ENCODE results near the gene SMC5. TPM values are rescaled to one million over a fixed set of nuclear protein-coding genes. Genes with fewer than 3 reads are reported as not detected.

SMC5 gene
- total RNA-seq, 1 experiment from 2014 or later, result 11.1 TPM

GRCh38 chr9:70362952-70363351 lies 104.2 kb downstream of the SMC5 start:
- Histone ChIP-seq H3K4me3 (ENCODE audit: insufficient read depth, low read depth, low read length) (no peak overlapping the region), H3K36me3 (replicated peaks; ENCODE audit: control insufficient read depth, insufficient read depth, low read length) (no peaks in the 10 kb centered on the region), H3K27me3 (ENCODE audit: control insufficient read depth, insufficient read depth, low read length) (no peaks in the 10 kb centered on the region)
- DNase-seq, result no peak

GRCh38 chr9:70363760-70364159 lies 105.0 kb downstream of the SMC5 start:
- H3K4me3 ChIP-seq (ENCODE audit: insufficient read depth, low read depth, low read length), result no peak overlapping the region
- H3K27me3 ChIP-seq (ENCODE audit: control insufficient read depth, insufficient read depth, low read length), result no peaks in the 10 kb centered on the region
- no peaks in the 10 kb centered on the region for H3K36me3 ChIP-seq (replicated peaks; ENCODE audit: control insufficient read depth, insufficient read depth, low read length)
- no peak for DNase-seq

- Histone ChIP-seq H3K27me3 (ENCODE audit: control insufficient read depth, insufficient read depth, low read length) (no peaks in the 10 kb centered on the region), H3K4me3 (ENCODE audit: insufficient read depth, low read depth, low read length) (no peak overlapping the region), H3K36me3 (replicated peaks; ENCODE audit: control insufficient read depth, insufficient read depth, low read length) (no peaks in the 10 kb centered on the region)
- no peak for DNase-seq
Measured at GRCh38 chr9:70367305-70367930, 108.6 kb downstream of the SMC5 start.

- Histone ChIP-seq H3K27me3 (ENCODE audit: control insufficient read depth, insufficient read depth, low read length) (no peaks in the 10 kb centered on the region), H3K36me3 (replicated peaks; ENCODE audit: control insufficient read depth, insufficient read depth, low read length) (no peaks in the 10 kb centered on the region)
- no peak for DNase-seq
Measured at GRCh38 chr9:70374962-70375618, 116.3 kb downstream of the SMC5 start.

GRCh38 chr9:70382046-70382708 lies 123.4 kb downstream of the SMC5 start:
- Histone ChIP-seq H3K27me3 (ENCODE audit: control insufficient read depth, insufficient read depth, low read length) (no peaks in the 10 kb centered on the region), H3K4me3 (ENCODE audit: insufficient read depth, low read depth, low read length) (no peak overlapping the region), H3K36me3 (replicated peaks; ENCODE audit: control insufficient read depth, insufficient read depth, low read length) (no peaks in the 10 kb centered on the region)
- DNase-seq, result no peak

More at GRCh38 chr9:70374962-70375618, 116.3 kb downstream of the SMC5 start:
- no peak overlapping the region for H3K4me3 ChIP-seq (ENCODE audit: insufficient read depth, low read depth, low read length)

- H3K4me3 ChIP-seq (ENCODE audit: insufficient read depth, low read depth, low read length), result no peak overlapping the region
- DNase-seq, result no peak
Measured at GRCh38 chr9:70382709-70383605, 124.2 kb downstream of the SMC5 start.

GRCh38 chr9:70385426-70385825 lies 126.6 kb downstream of the SMC5 start:
- no peaks in the 10 kb centered on the region for H3K36me3 ChIP-seq (replicated peaks; ENCODE audit: control insufficient read depth, insufficient read depth, low read length)
- DNase-seq, result no peak
- H3K27me3 ChIP-seq (ENCODE audit: control insufficient read depth, insufficient read depth, low read length), result no peaks in the 10 kb centered on the region
- no peak overlapping the region for H3K4me3 ChIP-seq (ENCODE audit: insufficient read depth, low read depth, low read length)

More at GRCh38 chr9:70382709-70383605, 124.2 kb downstream of the SMC5 start:
- H3K27me3 ChIP-seq (ENCODE audit: control insufficient read depth, insufficient read depth, low read length), result no peaks in the 10 kb centered on the region
- H3K36me3 ChIP-seq (replicated peaks; ENCODE audit: control insufficient read depth, insufficient read depth, low read length), result no peaks in the 10 kb centered on the region

- Histone ChIP-seq H3K27me3 (ENCODE audit: control insufficient read depth, insufficient read depth, low read length) (no peaks in the 10 kb centered on the region), H3K4me3 (ENCODE audit: insufficient read depth, low read depth, low read length) (no peak overlapping the region), H3K36me3 (replicated peaks; ENCODE audit: control insufficient read depth, insufficient read depth, low read length) (no peaks in the 10 kb centered on the region)
- DNase-seq, result no peak
Measured at GRCh38 chr9:70387663-70388062, 128.9 kb downstream of the SMC5 start.

- Histone ChIP-seq H3K4me3 (ENCODE audit: insufficient read depth, low read depth, low read length) (no peak overlapping the region), H3K36me3 (replicated peaks; ENCODE audit: control insufficient read depth, insufficient read depth, low read length) (no peaks in the 10 kb centered on the region), H3K27me3 (ENCODE audit: control insufficient read depth, insufficient read depth, low read length) (no peaks in the 10 kb centered on the region)
- DNase-seq, result no peak
Measured at GRCh38 chr9:70389188-70389587, 130.4 kb downstream of the SMC5 start.

- H3K4me3 ChIP-seq (ENCODE audit: insufficient read depth, low read depth, low read length), result no peak overlapping the region
- DNase-seq, result no peak
- H3K36me3 ChIP-seq (replicated peaks; ENCODE audit: control insufficient read depth, insufficient read depth, low read length), result no peaks in the 10 kb centered on the region
Measured at GRCh38 chr9:70389621-70390266, 131.0 kb downstream of the SMC5 start.

GRCh38 chr9:70390933-70391341 lies 132.2 kb downstream of the SMC5 start:
- H3K27me3 ChIP-seq (ENCODE audit: control insufficient read depth, insufficient read depth, low read length), result no peaks in the 10 kb centered on the region
- DNase-seq, result no peak
- no peaks in the 10 kb centered on the region for H3K36me3 ChIP-seq (replicated peaks; ENCODE audit: control insufficient read depth, insufficient read depth, low read length)
- H3K4me3 ChIP-seq (ENCODE audit: insufficient read depth, low read depth, low read length), result no peak overlapping the region

More at GRCh38 chr9:70389621-70390266, 131.0 kb downstream of the SMC5 start:
- no peaks in the 10 kb centered on the region for H3K27me3 ChIP-seq (ENCODE audit: control insufficient read depth, insufficient read depth, low read length)

- no peaks in the 10 kb centered on the region for H3K36me3 ChIP-seq (replicated peaks; ENCODE audit: control insufficient read depth, insufficient read depth, low read length)
- DNase-seq, result no peak
- no peaks in the 10 kb centered on the region for H3K27me3 ChIP-seq (ENCODE audit: control insufficient read depth, insufficient read depth, low read length)
Measured at GRCh38 chr9:70392189-70392588, 133.4 kb downstream of the SMC5 start.

GRCh38 chr9:70392850-70393249 lies 134.1 kb downstream of the SMC5 start:
- H3K27me3 ChIP-seq (ENCODE audit: control insufficient read depth, insufficient read depth, low read length), result no peaks in the 10 kb centered on the region
- no peak overlapping the region for H3K4me3 ChIP-seq (ENCODE audit: insufficient read depth, low read depth, low read length)
- H3K36me3 ChIP-seq (replicated peaks; ENCODE audit: control insufficient read depth, insufficient read depth, low read length), result no peaks in the 10 kb centered on the region
- DNase-seq, result no peak

More at GRCh38 chr9:70392189-70392588, 133.4 kb downstream of the SMC5 start:
- no peak overlapping the region for H3K4me3 ChIP-seq (ENCODE audit: insufficient read depth, low read depth, low read length)

- DNase-seq, result no peak
- H3K27me3 ChIP-seq (ENCODE audit: control insufficient read depth, insufficient read depth, low read length), result 0 out of 2 replicates have a peak, but pooled peaks cover 2% of the 10 kb centered on the region
- no peak overlapping the region for H3K4me3 ChIP-seq (ENCODE audit: insufficient read depth, low read depth, low read length)
- no peaks in the 10 kb centered on the region for H3K36me3 ChIP-seq (replicated peaks; ENCODE audit: control insufficient read depth, insufficient read depth, low read length)
Measured at GRCh38 chr9:70395652-70396051, 136.9 kb downstream of the SMC5 start.

Measured in H7 (cell line).